Upper lobe of right lung (tissue), 1 donor: ENCODE results near the gene C19orf85. TPM values are rescaled to one million over a fixed set of nuclear protein-coding genes. Genes with fewer than 3 reads are reported as not detected.
"Not testable (repeated sequence)": the region's sequence is repeated elsewhere in the genome, so short reads cannot be mapped to it uniquely, and the experiment has no call there.

Source experiments
- ATAC-seq: fragments of 200-7000 bp; cut with Tn5 transposase; one replicate; pipeline ENCODE4 v1.9.1; 2020; ENCODE audit warnings: mild to moderate bottlenecking, moderate library complexity
- DNase-seq: peaks from one replicate; pipeline ENCODE4 v3.0.0-alpha.2; 2020
- H3K27ac ChIP-seq: fragments of 200-600 bp; one replicate; pipeline ENCODE4 v1.8.0; 2022
- H3K27me3 ChIP-seq: fragments of 200-600 bp; one replicate; pipeline ENCODE4 v1.8.0; 2022; ENCODE audit warnings: mild to moderate bottlenecking
- H3K36me3 ChIP-seq: fragments of 200-600 bp; one replicate; pipeline ENCODE4 v1.8.0; 2022
- H3K4me1 ChIP-seq: fragments of 200-600 bp; one replicate; pipeline ENCODE4 v1.8.0; 2022
- H3K4me3 ChIP-seq: fragments of 200-600 bp; one replicate; pipeline ENCODE4 v1.8.0; 2022; ENCODE audit warnings: mild to moderate bottlenecking
- H3K9me3 ChIP-seq: fragments of 200-600 bp; one replicate; pipeline ENCODE4 v1.8.0; 2022
- intact Hi-C: fragments of 100-400 bp; cut with DNase I; formaldehyde crosslinking; loops from one replicate; pipeline ENCODE4 v1.11.0; 2022
- total RNA-seq: library from RNA; stranded (reverse); fragmentation: NEBNext Ultra II Directional; extraction: Animal tissue kit (Norgen Biotek cat#: 25700); gene quantifications from one replicate; pipeline ENCODE4 v1.2.1, GENCODE V29; 2021
- TF ChIP-seq, protein P1 (sequence below): fragments of 200-600 bp; IDR thresholded peaks from one replicate; pipeline ENCODE4 v1.8.0; 2022; ENCODE audit warnings: antibody characterized with exemption
- donor health status: DM: no; HTN: yes; CAD: no; lungs with severe emphysema.

Gene C19orf85
- total RNA-seq, 1 donor from 2014 or later = not detected

DNA sequence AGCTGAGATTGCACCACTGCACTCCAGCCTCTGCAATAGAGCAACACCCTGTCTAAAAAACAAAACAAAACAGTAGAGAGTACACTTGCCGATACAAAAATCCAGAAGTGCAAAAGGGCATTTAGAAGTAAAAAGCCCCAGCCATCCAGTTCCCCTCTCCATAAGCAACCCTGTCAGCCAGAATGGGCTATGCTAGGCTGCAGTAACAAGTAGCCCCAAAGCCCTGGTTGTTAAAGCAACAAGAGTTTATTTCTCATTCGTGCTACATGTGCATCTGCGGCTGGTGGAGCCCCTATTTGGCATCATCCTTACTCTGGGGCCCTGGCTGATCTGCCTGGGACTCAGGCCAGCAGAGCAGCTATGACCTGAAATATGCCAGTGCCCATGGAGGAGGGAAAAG lies 40.0 kb downstream of the C19orf85 start:
- Histone ChIP-seq H3K9me3 (no peaks in the 10 kb centered on the region), H3K27ac (no peak overlapping the region), H3K4me3 (no peak overlapping the region), H3K27me3 (peaks cover 22% of the 10 kb centered on the region), H3K36me3 (no peaks in the 10 kb centered on the region), H3K4me1 (no peaks in the 10 kb centered on the region)
- no peak for ATAC-seq
- intact Hi-C loops = no loop called here
- DNase-seq = no peak
- TF ChIP-seq, protein P1, sequence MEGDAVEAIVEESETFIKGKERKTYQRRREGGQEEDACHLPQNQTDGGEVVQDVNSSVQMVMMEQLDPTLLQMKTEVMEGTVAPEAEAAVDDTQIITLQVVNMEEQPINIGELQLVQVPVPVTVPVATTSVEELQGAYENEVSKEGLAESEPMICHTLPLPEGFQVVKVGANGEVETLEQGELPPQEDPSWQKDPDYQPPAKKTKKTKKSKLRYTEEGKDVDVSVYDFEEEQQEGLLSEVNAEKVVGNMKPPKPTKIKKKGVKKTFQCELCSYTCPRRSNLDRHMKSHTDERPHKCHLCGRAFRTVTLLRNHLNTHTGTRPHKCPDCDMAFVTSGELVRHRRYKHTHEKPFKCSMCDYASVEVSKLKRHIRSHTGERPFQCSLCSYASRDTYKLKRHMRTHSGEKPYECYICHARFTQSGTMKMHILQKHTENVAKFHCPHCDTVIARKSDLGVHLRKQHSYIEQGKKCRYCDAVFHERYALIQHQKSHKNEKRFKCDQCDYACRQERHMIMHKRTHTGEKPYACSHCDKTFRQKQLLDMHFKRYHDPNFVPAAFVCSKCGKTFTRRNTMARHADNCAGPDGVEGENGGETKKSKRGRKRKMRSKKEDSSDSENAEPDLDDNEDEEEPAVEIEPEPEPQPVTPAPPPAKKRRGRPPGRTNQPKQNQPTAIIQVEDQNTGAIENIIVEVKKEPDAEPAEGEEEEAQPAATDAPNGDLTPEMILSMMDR = no peak

DNA sequence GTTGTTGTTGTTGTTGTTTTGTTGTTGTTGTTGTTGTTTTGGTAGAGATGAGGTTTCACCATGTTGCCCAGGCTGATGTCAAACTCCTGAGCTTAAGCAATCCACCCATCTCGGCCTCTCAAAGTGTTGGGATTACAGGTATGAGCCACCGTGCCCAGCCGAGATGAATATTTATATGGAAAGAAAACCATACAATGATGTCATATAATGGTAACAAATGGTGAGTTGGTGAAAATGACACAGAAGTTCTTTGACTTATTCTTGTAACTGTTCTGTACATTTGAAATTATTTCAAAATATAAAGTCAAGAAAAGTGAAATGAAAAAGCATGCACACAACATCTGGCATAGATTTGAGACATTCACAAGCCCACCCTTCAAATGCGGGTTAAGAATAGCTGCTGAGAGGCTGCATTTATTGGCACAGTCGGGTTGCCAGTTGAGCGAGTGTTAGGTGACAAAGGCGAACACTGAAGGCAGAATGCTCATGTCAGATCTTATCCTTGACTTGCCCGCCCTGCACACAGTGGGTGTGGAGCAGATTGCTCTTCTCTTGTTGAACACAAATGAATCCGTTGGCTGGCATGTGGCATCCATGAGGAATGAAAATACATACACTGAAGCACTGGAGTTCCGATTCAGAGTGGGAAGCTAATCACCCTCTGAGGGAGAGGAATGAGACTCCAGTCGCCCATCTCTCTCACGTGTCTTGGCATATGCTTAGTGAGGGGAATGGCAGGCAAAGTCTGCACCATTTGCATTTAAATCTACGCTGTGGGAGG lies 41.1 kb downstream of the C19orf85 start:
- TF ChIP-seq, protein P1 = no peak
- intact Hi-C loops = no loop called here
- Histone ChIP-seq H3K9me3 (no peaks in the 10 kb centered on the region), H3K27me3 (peaks cover 11% of the 10 kb centered on the region), H3K4me3 (no peak overlapping the region), H3K36me3 (no peaks in the 10 kb centered on the region), H3K27ac (no peak overlapping the region), H3K4me1 (no peaks in the 10 kb centered on the region)
- no peak for DNase-seq
- no peak for ATAC-seq

DNA sequence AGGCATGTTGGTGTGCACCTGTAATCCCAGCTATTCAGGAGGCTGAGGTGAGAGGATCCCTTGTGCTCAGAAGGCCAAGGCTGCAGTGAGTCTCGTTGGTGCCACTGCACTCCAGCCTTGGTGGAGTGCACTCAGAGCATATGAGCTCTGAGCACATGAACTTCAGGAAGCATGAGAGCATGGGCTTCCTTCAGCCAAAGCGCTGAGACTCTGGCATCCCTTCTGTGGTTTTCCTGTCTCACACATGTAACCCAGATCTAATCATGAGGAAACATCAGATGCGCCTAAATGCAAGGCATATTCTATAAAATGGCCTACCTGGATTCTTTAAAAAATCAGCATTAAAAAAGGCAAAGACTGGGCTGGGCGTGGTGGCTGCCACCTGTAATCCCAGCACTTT lies 43.3 kb downstream of the C19orf85 start:
- ATAC-seq, H3K4me3 ChIP-seq, intact Hi-C loops, H3K36me3 ChIP-seq, H3K27me3 ChIP-seq, H3K9me3 ChIP-seq, H3K27ac ChIP-seq, DNase-seq, H3K4me1 ChIP-seq: not testable (repeated sequence)

DNA sequence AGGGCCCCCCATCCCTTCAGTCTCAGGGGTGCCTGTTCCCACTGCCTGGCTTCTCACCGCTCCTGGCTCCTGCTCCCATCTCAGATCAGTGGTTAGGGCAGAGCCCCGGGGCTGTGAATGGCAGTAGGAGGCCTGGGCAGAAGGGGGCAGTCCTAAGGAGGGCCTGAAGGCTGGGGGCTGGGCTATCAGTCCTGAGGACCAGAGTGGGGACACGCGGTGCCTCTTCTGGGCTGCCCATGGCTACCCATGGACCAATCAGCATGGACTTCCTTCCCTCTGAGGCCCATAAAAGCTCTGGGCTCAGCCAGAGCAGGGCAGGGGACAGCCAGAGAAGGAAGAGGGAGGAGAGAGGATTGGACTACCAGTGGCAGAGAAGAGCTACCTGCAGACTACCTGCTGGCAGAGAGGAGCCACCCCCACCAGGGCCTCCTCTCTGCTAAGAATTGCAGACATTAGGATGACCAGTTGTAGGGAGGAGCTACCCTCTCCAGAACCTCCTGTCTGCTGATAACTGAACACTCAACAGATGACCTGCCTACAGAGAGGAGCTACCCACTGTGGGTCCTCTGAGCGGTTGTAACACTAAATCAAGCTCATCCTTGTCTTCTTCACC lies 44.8 kb downstream of the C19orf85 start:
- TF ChIP-seq, protein P1 = no peak
- Histone ChIP-seq H3K27me3 (peaks cover 4% of the 10 kb centered on the region), H3K4me3 (no peak overlapping the region), H3K9me3 (no peaks in the 10 kb centered on the region), H3K36me3 (no peaks in the 10 kb centered on the region), H3K27ac (no peak overlapping the region), H3K4me1 (no peaks in the 10 kb centered on the region)
- intact Hi-C loops = no loop called here
- ATAC-seq (peak; percentile 17), DNase-seq (no peak)

DNA sequence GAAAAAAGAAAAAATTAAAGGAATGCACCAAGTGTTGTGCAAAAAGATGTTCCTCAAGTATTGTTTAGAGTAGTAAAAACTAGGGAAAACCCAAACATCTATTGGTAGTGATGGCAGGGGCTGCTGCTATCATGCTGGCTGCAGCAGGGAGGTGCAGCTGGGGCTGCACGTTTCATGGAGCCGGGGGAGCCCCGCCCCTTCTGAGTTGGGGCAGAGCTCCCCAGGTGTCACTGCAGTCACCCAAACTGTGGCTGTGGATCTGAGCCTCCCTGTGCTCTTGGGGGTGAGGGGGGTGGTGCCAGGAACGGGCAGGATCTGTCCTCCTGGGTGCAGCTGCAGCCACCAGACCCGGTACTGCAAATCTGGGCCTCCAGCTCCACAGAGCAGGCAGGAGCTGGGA lies 45.4 kb downstream of the C19orf85 start:
- Histone ChIP-seq H3K4me1 (no peaks in the 10 kb centered on the region), H3K27ac (no peak overlapping the region), H3K36me3 (no peaks in the 10 kb centered on the region), H3K27me3 (peaks cover 4% of the 10 kb centered on the region), H3K4me3 (no peak overlapping the region), H3K9me3 (no peaks in the 10 kb centered on the region)
- TF ChIP-seq, protein P1 = no peak
- intact Hi-C loops = no loop called here
- DNase-seq (no peak), ATAC-seq (no peak)

DNA sequence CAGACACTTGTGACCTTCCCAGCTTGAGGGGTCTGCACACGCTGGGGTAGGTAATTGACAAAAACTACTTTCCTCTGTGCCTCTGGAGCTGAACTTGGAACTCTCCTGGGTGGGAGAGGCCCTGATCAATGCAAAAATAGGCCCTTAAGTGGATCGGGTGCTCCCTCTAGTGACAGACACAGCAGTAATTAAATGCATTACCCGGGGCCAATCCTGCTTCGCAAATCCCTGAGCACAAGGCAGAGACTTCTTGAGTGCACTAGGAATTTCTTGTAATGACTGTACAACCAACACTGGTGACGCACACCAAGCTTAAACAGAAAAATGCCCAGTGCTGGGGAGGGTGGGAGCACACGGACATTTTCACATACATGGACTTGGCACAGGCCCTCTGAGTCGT lies 46.4 kb downstream of the C19orf85 start:
- no peak overlapping the region for H3K27ac ChIP-seq
- H3K4me1 ChIP-seq = no peaks in the 10 kb centered on the region
- no peak for DNase-seq
- no peaks in the 10 kb centered on the region for H3K36me3 ChIP-seq
- no peaks in the 10 kb centered on the region for H3K27me3 ChIP-seq
- ATAC-seq = peak; percentile 90
- TF ChIP-seq, protein P1 = peak; percentile 69
- no peak overlapping the region for H3K4me3 ChIP-seq
- no peaks in the 10 kb centered on the region for H3K9me3 ChIP-seq
- intact Hi-C loops = no loop called here

Other genes with a start within 250 kb of the C19orf85 start
- 4.3 TPM for gene TMEM86B, start 236.0 kb downstream of the C19orf85 start, total RNA-seq
- gene PPP6R1, start 205.7 kb downstream of the C19orf85 start, total RNA-seq = 61.0 TPM
- 19.7 TPM for gene HSPBP1, start 184.6 kb downstream of the C19orf85 start, total RNA-seq
- 1.3 TPM for gene BRSK1, start 180.8 kb downstream of the C19orf85 start, total RNA-seq
- 23.9 TPM for gene TMEM150B, start 139.4 kb downstream of the C19orf85 start, total RNA-seq
- 11.7 TPM for gene KMT5C, start 124.9 kb downstream of the C19orf85 start, total RNA-seq
- not detected for gene COX6B2, start 110.0 kb downstream of the C19orf85 start, total RNA-seq
- gene GARIN5B, start 101.5 kb downstream of the C19orf85 start, total RNA-seq = not detected
- 0.84 TPM for gene IL11, start 94.3 kb downstream of the C19orf85 start, total RNA-seq
- gene TMEM190, start 87.9 kb downstream of the C19orf85 start, total RNA-seq = not detected
- gene TMEM238, start 80.5 kb downstream of the C19orf85 start, total RNA-seq = 19.8 TPM
- gene RPL28, start 78.8 kb downstream of the C19orf85 start, total RNA-seq = 1,343 TPM
- 19.5 TPM for gene UBE2S, start 57.0 kb downstream of the C19orf85 start, total RNA-seq
- gene SHISA7, start 21.5 kb downstream of the C19orf85 start, total RNA-seq = not detected
- gene ISOC2, start 3.1 kb downstream of the C19orf85 start, total RNA-seq = 25.3 TPM
- 10.2 TPM for gene ZNF628, start 11.9 kb upstream of the C19orf85 start, total RNA-seq
- 14.7 TPM for gene NAT14, start 20.4 kb upstream of the C19orf85 start, total RNA-seq
- 6.0 TPM for gene SSC5D, start 23.7 kb upstream of the C19orf85 start, total RNA-seq
- not detected for gene SBK2, start 72.4 kb upstream of the C19orf85 start, total RNA-seq
- gene SBK3, start 80.8 kb upstream of the C19orf85 start, total RNA-seq = 1.8 TPM
- 15.7 TPM for gene ZNF579, start 116.1 kb upstream of the C19orf85 start, total RNA-seq
- 14.9 TPM for gene FIZ1, start 134.8 kb upstream of the C19orf85 start, total RNA-seq
- 28.6 TPM for gene ZNF524, start 135.5 kb upstream of the C19orf85 start, total RNA-seq
- gene ZNF865, start 140.9 kb upstream of the C19orf85 start, total RNA-seq = 18.4 TPM
- gene ZNF784, start 159.8 kb upstream of the C19orf85 start, total RNA-seq = 9.7 TPM
- 30.7 TPM for gene ZNF580, start 176.3 kb upstream of the C19orf85 start, total RNA-seq
- gene ZNF581, start 178.9 kb upstream of the C19orf85 start, total RNA-seq = 16.4 TPM
- gene CCDC106, start 183.5 kb upstream of the C19orf85 start, total RNA-seq = 11.1 TPM
- 142 TPM for gene U2AF2, start 190.3 kb upstream of the C19orf85 start, total RNA-seq
- gene EPN1, start 210.5 kb upstream of the C19orf85 start, total RNA-seq = 117 TPM